Measurements from ENCODE around the gene CYTH2.

CYTH2 gene

DNA sequence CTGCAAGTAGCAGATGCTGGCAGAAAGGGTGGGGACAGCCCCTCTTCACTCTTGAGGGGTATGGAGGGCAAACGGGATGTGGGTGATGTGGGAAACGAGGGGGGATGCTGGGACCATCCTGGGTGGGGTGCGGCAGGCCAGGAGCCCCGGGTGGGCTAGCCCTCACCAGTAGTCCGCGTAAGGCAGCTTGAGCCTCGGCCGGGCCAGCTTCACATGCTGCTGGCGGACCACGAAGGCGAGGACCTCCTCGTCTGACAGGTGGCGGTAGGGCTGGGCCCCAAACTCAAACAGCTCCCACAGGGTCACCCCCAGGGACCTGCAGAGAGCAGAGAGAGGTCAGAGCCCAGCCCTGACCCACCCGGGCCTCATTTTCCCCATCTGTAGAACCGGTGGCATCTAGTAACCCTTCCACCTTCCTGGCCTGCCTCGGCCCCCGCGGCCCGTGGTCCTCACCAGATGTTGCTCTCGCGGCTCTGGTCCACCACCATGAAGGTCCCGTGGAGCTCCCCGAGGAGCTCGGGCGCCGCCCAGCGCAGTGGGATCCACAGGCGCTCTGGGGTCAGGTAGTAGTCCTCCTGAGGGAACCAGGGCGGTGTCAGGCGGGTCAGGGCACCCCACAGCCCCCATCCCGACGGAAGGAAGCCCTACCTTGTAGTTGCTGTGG lies 31.8 kb downstream of the CYTH2 start:
- H3K4me1 ChIP-seq (ENCODE audit: control insufficient read depth, insufficient read depth, low read length), result peaks cover 3% of the 10 kb centered on the region; the same call in 1 of the 2 replicates
- H3K27ac ChIP-seq (ENCODE audit: extremely low read depth, low read depth, low read length), result no peak overlapping the region; the same call in 1 of the 2 replicates
- CTCF ChIA-PET, result interaction anchor here (0.7 to 1.8 kb wide), 4 partner anchors 12 to 110 kb away, joined by 3 to 9 read pairs (median 3); partner anchors contain the start of gene KDELR1
- H3K9me3 ChIP-seq (ENCODE audit: control insufficient read depth, insufficient read depth, low read depth, low read length), result no peaks in the 10 kb centered on the region
- H3K4me3 ChIP-seq (ENCODE audit: low read depth, low read length), result peak overlapping the region; percentile 17
- POLR2A ChIA-PET, result no interaction called here
- TF ChIP-seq ZNF76 (tag by site-specific recombination; IDR thresholded peaks at IDR 0.05; ENCODE audit: borderline replicate concordance, low read depth), result no peak
- TF ChIP-seq, protein P1, sequence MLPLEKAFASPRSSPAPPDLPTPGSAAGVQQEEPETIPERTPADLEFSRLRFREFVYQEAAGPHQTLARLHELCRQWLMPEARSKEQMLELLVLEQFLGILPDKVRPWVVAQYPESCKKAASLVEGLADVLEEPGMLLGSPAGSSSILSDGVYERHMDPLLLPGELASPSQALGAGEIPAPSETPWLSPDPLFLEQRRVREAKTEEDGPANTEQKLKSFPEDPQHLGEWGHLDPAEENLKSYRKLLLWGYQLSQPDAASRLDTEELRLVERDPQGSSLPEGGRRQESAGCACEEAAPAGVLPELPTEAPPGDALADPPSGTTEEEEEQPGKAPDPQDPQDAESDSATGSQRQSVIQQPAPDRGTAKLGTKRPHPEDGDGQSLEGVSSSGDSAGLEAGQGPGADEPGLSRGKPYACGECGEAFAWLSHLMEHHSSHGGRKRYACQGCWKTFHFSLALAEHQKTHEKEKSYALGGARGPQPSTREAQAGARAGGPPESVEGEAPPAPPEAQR (tag by site-specific recombination; IDR thresholded peaks at IDR 0.05), result no peak
- no peak for TF ChIP-seq TCF7L2 (IDR thresholded peaks at IDR 0.05; ENCODE audit: borderline replicate concordance, low read depth, low read length)
- no peak for TF ChIP-seq ZNF837 (tag by site-specific recombination; IDR thresholded peaks at IDR 0.05)
- no peak for TF ChIP-seq ZNF792 (tag by site-specific recombination; IDR thresholded peaks at IDR 0.05)
- no peak for TF ChIP-seq ZNF488 (tag by site-specific recombination; IDR thresholded peaks at IDR 0.05)
- H3K36me3 ChIP-seq (ENCODE audit: control insufficient read depth in 2 of 2, insufficient read depth in 1 of 2, low read length in 2 of 2), result no peaks in the 10 kb centered on the region

DNA sequence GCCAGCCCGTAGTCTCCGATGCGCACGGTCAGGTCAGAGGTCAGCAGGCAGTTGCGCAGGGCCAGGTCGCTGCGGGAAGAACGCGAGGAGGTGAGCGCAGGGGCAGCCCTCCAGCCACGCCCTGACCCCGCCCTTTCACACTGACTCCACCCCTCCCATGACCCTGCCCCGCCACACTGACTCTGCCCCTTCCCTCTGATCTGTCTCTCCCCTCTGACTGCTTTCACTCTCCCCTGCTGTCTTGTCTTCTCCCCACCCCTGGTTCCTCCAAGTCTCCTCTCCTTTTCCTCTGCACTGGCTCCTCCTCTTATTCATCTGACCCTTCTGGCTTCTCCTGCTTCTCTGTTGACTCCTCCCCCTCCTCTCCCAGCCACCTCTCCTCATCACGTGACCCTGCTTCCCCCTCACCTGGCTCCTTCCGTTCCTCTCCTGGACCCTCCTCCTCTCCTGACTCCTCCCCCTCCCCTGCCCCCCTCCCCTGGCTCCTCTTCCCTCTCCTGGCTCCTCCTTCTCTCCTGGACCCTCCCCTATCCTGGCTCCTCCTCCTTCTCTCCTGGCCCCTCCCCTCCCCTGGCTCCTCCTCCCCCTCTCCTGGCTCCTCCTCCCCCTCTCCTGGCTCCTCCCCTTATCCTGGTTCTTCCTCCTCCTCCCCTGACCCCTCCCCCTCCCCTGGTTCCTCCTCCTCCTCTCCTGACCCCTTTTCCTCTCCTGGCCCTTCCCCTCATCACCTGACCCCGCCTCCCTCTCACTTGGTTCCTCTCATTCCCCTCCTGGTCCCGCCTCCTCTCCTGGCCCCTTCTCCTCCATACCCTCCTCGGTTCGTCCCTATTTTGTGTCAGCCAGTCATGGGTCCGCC lies 32.6 kb downstream of the CYTH2 start:
- H3K4me3 ChIP-seq (ENCODE audit: low read depth, low read length), result peak overlapping the region; percentile 21
- H3K9me3 ChIP-seq (ENCODE audit: control insufficient read depth, insufficient read depth, low read depth, low read length), result no peaks in the 10 kb centered on the region
- ChIA-PET POLR2A (interaction anchor here (0.6 to 1.2 kb wide), 14 partner anchors 8 to 1388 kb away, joined by 3 to 20 read pairs (median 4); partner anchors contain the start of genes RPL18, SPHK2, SYNGR4 and TMEM143), CTCF (interaction anchor here (0.6 to 1.8 kb wide), 10 partner anchors 8 to 686 kb away, joined by 3 to 17 read pairs (median 4); no protein-coding TSS in a partner anchor)
- H3K27ac ChIP-seq (ENCODE audit: extremely low read depth, low read depth, low read length), result no peak overlapping the region; the same call in 1 of the 2 replicates
- no peaks in the 10 kb centered on the region for H3K36me3 ChIP-seq (ENCODE audit: control insufficient read depth in 2 of 2, insufficient read depth in 1 of 2, low read length in 2 of 2)
- H3K4me1 ChIP-seq (ENCODE audit: control insufficient read depth, insufficient read depth, low read length), result peaks cover 3% of the 10 kb centered on the region; the same call in 1 of the 2 replicates
- TF ChIP-seq ATF2 (tag by site-specific recombination; IDR thresholded peaks at IDR 0.05; ENCODE audit: low read depth), result no peak
- TF ChIP-seq, protein P2, sequence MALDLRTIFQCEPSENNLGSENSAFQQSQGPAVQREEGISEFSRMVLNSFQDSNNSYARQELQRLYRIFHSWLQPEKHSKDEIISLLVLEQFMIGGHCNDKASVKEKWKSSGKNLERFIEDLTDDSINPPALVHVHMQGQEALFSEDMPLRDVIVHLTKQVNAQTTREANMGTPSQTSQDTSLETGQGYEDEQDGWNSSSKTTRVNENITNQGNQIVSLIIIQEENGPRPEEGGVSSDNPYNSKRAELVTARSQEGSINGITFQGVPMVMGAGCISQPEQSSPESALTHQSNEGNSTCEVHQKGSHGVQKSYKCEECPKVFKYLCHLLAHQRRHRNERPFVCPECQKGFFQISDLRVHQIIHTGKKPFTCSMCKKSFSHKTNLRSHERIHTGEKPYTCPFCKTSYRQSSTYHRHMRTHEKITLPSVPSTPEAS (tag by site-specific recombination; IDR thresholded peaks at IDR 0.05), result no peak
- TF ChIP-seq ZNF37A (tag by site-specific recombination; IDR thresholded peaks at IDR 0.05), result no peak
- no peak for TF ChIP-seq ZNF391 (tag by site-specific recombination; IDR thresholded peaks at IDR 0.05; ENCODE audit: borderline replicate concordance, low read depth)
- peak; percentile 62 for TF ChIP-seq GLIS1 (tag by site-specific recombination; IDR thresholded peaks at IDR 0.05)
- peak; percentile 41; the same call in 1 of the 2 replicates for TF ChIP-seq IKZF3 (tag by site-specific recombination; IDR thresholded peaks at IDR 0.05)
- TF ChIP-seq OSR2 (tag by site-specific recombination; IDR thresholded peaks at IDR 0.05), result no peak
- TF ChIP-seq ZNF610 (tag by site-specific recombination; IDR thresholded peaks at IDR 0.05; ENCODE audit: borderline replicate concordance), result no peak
- TF ChIP-seq ZNF324 (tag by site-specific recombination; IDR thresholded peaks at IDR 0.05), result no peak
- peak; percentile 70; the same call in 1 of the 2 replicates for TF ChIP-seq KLF7 (tag by site-specific recombination; IDR thresholded peaks at IDR 0.05; ENCODE audit: borderline replicate concordance)
- TF ChIP-seq, protein P3, sequence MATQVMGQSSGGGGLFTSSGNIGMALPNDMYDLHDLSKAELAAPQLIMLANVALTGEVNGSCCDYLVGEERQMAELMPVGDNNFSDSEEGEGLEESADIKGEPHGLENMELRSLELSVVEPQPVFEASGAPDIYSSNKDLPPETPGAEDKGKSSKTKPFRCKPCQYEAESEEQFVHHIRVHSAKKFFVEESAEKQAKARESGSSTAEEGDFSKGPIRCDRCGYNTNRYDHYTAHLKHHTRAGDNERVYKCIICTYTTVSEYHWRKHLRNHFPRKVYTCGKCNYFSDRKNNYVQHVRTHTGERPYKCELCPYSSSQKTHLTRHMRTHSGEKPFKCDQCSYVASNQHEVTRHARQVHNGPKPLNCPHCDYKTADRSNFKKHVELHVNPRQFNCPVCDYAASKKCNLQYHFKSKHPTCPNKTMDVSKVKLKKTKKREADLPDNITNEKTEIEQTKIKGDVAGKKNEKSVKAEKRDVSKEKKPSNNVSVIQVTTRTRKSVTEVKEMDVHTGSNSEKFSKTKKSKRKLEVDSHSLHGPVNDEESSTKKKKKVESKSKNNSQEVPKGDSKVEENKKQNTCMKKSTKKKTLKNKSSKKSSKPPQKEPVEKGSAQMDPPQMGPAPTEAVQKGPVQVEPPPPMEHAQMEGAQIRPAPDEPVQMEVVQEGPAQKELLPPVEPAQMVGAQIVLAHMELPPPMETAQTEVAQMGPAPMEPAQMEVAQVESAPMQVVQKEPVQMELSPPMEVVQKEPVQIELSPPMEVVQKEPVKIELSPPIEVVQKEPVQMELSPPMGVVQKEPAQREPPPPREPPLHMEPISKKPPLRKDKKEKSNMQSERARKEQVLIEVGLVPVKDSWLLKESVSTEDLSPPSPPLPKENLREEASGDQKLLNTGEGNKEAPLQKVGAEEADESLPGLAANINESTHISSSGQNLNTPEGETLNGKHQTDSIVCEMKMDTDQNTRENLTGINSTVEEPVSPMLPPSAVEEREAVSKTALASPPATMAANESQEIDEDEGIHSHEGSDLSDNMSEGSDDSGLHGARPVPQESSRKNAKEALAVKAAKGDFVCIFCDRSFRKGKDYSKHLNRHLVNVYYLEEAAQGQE (tag by site-specific recombination; IDR thresholded peaks at IDR 0.05), result no peak
- TF ChIP-seq ZNF544 (tag by site-specific recombination; IDR thresholded peaks at IDR 0.05), result no peak
- no peak for TF ChIP-seq KLF17 (tag by site-specific recombination; IDR thresholded peaks at IDR 0.05)
- peak; percentile 14; the same call in 1 of the 2 replicates for TF ChIP-seq ZFP69B (tag by site-specific recombination; IDR thresholded peaks at IDR 0.05)

All from HEK293 (cell line).